Stimulated activated CD4-positive, alpha-beta T cell treated with anti-CD3 and anti-CD28 coated beads, Interleukin-15, amount 100 ng/mL, for 1 hour (primary cell): ENCODE data around the gene COX11.

Experiments
- DNase-seq, 2 donors: peaks; one replicate each; pipeline ENCODE4 v3.0.0-alpha.2; 2020; ENCODE audit warnings: low read depth in 1 of 2, low spot score in 1 of 2

The COX11 gene, protein sequence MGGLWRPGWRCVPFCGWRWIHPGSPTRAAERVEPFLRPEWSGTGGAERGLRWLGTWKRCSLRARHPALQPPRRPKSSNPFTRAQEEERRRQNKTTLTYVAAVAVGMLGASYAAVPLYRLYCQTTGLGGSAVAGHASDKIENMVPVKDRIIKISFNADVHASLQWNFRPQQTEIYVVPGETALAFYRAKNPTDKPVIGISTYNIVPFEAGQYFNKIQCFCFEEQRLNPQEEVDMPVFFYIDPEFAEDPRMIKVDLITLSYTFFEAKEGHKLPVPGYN

DNA sequence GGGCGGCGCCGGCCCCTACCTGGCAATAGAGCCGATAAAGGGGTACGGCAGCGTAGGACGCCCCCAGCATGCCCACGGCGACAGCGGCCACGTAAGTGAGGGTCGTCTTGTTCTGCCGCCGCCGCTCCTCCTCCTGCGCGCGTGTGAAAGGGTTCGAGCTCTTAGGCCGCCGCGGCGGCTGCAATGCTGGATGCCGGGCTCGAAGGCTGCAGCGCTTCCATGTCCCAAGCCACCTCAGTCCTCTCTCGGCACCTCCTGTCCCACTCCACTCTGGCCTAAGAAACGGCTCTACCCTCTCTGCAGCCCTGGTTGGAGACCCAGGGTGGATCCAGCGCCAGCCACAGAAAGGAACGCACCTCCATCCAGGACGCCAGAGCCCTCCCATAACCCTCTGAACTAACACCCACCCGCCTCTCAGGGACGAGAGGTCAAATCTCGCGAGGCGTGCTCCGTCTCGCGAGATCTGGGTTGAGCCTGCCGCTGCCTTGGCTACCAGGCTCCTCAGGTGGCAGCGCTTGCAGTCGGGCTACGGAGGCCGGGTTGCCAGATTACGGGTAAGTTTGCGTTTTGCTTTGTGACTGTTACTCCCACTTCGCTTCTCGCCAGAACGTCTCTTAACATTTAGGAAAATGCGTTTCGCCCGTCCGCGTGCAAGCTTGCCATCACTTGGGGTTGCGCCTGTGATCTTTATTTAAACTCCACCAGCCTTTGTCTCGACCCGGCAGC, at the start of gene COX11, which contains the start of gene STXBP4:
COX11 (minus strand) TSS at position 393 of the 726 bp plus-strand sequence; CDS start at position 385, 8 bp downstream.
STXBP4 (plus strand) TSS at position 504 of the 726 bp plus-strand sequence. CDS start 17,455 bp downstream, outside the sequence.
- peak; percentile 88 to 90 for DNase-seq

DNA sequence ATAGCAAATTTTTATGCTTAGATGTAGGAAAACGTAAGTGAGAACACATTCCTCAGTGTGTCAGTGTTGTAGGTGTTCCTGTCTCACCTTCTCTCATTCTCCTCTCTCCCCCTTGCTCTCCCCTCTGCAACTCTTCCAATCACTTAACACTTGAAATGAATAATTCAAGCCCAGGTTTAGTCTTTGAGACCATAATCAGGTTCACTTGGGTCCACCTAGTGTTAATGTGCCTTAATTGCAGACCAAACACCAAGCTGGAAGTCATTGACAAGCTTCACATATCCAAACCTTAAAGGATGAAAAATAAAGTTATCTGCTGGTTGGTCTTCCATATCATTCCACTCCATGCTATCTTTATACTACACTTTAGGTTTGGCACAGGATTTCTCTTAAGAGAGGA, 37.1 kb upstream of the COX11 start:
- DNase-seq: no peak

DNA sequence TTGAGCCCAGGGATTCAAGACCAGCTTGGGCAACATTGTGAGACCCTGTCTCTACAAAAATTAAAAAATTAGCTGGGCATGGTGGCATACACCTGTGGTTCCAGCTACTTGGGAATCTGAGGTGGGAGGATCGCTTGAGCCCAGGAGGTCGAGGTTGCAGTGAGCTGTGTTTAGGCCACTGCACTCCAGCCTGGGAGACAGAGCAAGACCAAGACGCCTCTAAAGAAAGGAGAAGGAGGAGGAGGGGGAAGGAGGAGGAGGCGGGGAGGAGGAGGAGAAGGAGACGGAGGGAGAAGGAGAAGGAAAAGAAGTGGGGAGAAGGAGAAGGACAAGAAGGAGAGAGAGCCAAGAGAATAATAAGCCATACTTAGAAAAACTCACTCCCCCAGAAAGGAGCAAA, 36.0 kb upstream of the COX11 start:
- DNase-seq: no peak

DNA sequence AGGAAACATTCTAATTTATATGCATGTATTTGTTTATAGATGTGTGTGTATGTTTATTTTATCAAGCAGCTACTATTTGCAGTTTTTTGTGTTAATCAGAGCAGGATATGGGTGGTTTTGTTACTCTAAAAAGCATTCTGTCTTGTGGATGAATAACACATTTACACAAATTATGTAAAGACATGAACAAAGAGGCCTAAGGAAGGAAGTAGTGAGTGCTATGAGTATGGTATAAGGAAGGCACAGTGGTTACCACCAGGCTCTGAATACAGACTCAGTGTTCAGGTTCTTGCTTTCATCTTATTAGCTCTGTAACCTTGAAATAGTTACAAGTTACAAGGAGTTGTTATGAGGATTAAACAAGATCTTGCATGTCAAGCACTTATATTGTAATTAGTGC, 34.0 kb upstream of the COX11 start:
- no peak for DNase-seq

DNA sequence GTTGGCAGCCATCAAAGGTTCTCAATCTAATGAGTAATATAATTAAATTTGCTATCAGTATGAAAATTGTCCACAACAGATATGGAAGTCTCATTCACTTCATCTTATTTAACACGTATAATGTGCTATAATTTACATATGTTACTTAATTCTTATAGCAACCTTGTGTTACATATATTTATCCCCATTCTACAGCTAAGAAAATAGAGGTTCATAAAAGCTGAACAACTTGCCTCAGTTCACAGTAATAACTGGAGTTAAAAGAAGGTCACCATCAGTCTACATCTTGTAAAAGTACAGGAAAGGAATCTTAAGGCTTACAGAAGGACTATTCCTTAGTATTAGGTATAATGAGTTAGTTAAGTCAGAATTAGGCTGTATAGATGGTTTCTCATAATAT, 28.0 kb upstream of the COX11 start:
- no peak for DNase-seq

DNA sequence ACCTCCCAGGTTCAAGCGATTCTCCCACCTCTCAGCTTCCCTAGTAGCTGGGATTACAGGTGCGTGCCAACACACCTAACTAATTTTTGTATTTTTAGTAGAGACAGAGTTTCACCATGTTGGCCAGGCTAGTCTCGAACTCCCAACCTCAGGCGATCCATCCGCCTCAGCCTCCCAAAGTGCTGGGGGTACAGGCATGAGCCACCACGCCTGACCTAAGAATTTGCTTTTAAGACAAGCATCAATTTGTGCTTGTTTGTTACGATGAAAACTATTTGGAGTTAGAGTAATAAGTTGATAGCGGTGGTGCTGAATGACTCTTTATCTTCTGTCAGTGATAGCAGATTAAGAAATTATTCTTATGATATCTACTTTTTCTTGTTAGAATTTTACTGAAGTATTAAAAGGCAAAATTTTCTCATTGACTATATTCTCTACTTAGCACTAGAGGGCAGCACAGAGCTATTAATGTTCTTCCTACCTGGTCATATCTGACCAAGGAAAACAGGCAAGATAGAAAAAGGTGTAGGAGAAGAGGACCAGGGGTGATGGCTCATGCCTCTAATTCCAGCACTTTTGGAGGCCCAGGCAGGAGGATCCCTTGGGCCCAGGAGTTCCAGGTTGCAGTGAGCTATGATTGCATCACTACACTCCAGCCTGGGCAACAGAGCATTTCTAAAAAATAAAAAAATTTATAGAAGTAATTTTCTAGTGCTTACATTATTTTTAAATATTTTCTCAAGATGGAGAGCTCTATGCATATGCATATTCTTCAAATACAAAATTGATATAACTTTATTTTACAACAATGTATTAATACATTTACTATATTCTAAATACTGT, 24.6 kb upstream of the COX11 start:
- no peak for DNase-seq

DNA sequence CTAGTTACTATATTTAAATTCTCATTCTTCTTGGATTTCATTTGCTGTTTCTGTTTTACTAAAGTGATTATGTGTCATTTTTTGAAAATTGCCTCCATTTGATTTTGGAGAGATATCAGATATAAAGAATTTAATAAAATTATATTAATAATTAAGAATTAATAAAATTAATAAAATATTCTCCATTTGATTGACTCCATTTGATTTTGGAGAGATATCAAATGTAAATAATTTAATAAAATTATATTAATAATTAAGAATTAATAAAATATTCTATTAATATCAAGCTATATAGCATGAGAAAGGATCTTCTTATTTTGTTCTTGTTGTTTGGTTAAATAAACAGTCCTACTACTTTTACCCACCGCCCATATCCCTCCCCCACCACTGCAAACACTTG, 23.1 kb upstream of the COX11 start:
- DNase-seq: no peak

DNA sequence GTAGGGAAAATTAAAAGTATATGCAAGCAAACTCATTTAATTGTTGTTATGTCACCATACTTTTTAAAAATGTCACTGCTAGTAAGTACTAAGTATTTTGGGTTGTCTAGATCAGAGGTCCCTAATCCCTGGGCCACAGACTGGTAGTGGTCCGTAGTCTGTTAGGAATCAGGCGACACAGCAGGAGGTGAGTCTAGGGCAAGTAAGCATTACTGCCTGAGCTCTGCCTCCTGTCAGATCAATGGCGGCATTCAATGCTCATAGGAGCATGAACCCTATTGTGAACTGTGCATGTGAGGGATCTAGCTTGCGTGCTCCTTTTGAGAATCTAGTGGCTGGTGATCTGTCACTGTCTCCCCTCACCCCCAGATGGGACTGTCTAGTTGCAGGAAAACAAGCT, 21.7 kb upstream of the COX11 start:
- DNase-seq: no peak

DNA sequence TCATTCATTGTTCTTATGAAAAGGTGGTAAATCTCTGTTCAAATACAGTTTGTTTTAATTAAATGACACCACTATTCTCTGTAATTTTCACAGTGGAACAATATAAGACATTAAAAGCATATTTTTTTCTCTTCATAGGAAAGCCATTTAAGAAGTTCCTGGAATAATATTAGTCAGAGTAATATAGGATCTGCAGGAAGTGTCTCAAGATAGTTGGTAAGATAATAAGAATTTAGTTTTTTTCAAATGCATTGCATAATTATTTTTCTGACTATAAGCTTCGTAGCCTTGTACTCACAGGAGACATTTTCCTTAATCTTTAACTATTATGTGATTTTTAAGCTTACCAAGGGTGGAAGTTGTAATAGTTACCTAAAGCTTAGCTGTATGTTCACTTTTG, 17.0 kb upstream of the COX11 start:
- DNase-seq: no peak

DNA sequence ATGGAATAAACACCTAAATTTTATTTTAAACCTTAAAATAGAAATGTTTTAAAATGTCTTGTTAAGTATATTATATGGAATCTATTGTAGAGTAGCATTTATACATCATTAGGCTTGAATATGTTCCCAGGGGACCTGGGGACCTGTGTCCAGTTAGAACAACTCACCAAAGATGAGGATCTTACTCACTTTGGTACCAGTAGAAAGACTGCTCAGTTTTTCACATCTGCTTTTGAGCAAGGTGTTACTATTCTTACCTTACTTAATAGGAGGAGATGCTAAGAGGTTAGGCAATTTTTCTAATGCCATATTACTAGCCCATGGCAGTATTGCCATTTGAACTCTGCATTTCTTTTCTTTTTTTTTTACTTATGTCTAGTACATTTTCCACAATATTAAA, 14.8 kb upstream of the COX11 start:
- DNase-seq: no peak

DNA sequence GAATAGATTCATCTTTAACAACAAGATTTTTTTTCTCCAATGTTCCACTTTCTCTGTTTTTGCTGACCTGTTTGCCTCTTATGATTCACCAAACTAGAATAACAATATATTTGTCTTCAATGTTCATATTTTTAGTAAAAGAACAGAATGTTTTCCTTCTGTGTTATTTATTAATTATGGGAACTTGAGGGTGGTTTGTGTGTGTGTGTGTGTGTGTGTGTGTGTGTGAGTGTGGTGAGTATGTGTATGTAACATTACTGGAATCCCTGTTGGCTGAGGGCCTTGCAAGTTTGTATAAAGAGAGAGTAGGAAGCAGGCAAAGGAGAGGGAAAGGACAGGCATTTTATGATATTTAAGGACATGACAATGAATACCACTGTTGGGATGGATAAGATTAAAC, 13.9 kb upstream of the COX11 start:
- no peak for DNase-seq

DNA sequence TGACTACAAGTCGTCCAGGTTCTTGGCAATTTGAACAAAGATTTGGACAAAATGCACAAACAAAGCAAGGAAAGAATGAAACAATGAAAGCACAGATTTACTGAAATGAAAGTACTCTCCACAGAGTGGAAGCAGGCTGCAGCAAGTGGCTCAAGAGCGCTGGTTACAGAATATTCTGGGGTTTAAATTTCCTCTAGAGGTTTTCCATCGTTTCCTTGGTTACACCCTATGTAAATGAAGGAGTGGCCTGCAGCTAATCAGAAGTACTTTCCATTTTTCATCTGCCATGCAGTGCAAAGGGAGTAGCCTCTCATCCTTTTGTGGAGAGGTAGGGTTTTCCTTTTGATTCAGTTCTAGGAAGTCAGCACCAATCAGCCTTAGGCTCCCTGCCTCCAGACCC, 11.9 kb upstream of the COX11 start:
- no peak for DNase-seq

DNA sequence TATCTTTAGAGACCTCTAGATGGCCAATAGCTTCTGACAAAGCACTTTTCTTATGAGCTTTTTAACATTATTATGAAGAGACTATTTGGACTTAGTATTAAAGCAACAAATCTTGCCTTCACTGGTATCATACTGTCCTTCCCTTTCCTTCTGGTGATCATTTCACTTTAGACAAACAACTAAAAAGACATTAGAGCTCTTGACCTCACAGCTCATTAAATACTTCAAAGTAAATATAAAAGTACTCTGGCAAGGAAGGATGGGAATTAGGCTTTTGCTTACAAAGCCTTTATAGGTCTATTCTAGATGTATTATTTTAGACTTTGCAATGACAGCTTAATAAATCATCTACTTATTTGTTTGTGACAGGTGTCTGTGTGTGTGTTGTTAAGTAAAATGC, 11.2 kb upstream of the COX11 start:
- DNase-seq: no peak

DNA sequence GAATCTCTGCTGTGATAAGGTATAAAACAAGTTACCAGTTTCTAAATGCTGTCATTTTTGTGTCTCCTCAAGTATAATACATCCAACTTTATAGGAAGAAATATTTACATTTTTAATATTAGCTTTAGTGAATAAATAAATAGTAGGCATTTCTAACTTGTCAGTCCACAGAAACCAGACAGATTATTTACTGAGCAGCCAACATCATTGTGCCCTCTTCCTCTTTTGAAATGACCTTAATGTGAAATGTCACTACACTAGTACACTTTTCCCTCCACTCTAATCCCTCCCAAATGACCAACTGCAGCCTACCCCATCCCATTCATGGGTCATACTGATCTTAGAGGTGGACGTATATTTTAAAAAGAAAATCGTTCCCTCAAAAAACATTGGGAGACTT, 9.3 kb upstream of the COX11 start:
- no peak for DNase-seq

DNA sequence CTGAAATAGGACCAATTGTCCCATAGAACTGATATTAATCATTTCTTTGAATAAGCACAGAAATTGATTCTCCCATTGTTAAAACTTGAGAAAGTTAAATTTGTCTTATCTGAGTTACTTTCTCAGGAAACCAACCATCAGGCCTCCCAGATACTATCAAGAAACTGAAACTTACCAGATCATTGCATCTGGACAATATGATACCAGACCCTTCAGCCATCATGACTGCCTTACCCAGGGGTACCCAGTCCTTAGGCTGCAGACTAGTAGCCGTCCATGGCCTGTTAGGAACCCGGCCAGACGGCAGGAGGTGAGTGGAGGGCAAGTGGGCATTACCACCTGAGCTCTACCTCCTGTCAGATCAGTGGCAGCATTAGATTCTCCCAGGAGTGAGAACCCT, 7.9 kb upstream of the COX11 start:
- DNase-seq: no peak

DNA sequence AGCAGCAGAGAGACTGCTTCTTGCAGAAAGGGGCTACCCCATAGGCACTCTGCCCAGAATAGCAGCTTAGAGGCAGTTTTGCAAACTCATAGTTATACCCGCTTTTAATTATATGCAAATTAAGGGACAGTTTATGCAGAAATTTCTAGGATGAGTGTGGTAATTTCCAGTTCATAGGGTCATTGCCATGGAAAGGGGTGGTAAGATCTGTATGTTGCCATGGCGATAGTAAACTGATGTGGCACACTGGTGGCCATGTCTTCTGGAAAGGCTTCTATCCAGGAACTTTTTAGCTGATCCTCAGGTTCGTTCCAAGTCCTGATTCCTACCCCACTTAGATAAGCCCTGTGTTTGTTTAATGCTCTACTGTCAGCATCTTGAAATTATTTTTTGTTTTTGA, 6.3 kb upstream of the COX11 start:
- no peak for DNase-seq

DNA sequence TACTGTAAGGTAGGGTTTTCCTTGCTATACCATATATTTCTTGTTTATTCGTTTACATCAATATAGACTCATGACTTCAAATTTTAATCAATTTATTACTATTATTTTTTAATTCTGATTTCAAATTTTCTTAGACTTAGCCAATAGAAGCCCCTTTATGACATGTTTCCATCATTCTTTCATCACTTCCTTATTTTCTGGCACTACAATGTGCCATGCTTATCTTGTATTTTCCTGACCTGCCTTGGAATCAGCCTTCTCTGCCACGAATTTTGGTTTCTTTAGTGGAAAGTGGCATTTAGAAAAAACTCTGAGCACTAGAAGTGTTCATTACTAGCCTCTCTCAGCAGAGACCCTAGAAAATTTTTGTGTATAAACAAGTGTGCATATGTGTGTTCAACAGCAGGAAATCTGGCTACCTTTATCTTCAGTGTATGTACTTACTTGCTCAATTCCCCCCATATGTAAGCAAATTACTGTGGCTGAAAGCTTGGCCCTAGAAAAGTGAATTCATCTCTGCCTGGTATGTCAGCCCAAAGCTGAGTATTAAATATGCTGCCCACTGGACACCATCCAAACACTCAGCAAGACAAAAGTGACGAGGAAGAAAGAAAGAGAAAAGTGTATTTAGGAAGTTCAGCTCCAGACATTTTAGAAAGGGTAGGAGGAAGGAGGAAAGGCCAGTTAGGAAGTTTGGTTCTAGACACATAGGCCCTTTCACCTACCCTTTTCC, 4.1 kb upstream of the COX11 start:
- DNase-seq: no peak

DNA sequence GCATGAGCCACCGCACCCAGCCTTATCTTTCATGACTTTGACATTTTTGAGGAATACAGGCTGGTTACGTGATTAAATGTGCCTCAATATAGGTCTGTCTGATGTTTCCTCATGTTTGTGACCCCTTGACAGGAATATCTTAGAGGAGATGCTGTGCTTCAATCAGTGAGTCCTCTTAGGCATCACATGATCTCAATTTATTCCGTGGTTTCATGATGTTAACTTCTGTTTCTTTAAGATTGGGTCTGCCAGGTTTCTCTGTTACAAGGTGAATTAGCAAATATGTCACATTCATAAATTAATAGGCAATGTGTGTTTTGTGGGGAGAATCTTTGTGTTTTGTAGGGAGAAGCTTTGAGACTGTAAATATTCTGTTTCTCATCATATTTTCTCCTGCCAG, 3.4 kb upstream of the COX11 start:
- no peak for DNase-seq

DNA sequence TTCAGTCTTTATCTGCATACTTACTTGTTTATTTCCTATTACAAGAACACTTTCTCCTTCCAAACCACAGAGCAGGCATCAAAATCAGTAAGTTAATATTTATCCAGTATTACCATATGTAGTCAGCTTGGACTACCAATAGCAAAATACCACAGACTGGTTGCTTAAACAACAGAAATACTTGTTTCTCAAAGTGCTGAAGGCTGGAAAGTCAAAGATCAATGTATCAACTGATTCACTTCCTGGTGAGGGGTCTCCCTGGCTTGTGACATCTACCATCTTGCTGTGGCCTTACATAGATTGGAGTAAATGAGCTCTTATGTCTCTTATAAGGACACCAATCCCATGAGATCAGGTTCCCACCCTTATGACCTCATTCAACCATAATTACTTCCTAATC, 2.7 kb upstream of the COX11 start:
- no peak for DNase-seq

DNA sequence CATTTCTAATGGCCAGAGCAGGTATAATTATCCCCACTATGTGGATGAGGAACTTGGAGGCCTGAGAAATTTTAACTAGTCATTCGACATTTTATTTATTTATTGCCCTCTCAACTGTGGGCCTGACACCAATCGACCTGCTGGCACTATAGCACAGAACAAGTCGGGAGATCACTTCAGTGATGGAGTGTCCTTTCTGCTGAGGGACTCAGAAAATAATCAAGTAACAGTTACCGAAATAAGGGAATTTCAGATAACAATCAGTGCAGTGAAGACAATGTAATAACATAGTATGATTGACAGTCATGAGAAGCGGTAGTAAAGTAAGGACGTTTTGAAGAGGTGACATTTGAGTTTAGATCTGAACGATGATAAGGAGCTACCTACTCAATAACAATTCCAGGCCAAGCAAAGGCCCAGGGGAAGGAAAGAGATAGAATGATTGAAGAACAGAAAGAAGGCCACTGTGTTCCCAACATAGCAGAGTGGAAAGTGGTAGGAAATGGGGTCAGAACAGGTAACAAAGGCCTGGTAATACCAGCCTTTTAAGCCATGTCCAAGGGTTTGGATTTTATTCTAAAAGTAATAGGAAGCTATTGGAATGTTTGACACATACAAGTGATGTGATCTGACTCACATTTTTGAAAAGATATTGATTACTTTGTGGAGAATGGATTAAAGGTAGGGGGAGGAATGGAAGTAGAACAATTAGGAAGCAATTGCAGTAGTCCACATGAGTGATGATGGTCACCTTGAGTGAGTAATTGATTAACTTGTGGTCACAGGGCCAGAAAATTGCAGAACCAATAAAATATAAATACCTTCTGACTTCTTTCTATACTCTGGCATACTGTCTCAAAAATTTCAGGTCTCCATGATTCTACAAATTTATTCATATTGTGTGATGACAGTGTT, 1.5 kb upstream of the COX11 start:
- no peak for DNase-seq
